Adrenal gland (tissue), 5 donors: ENCODE data around the gene IL1RAP.

Experiments
- POLR2A ChIP-seq, 2 donors: fragments of 450-650 bp; IDR thresholded peaks; one replicate each; pipeline ENCODE4 v1.6.1; 2017; ENCODE audit warnings: antibody characterized with exemption in 2 of 2, mild to moderate bottlenecking in 2 of 2, moderate library complexity in 1 of 2
- TF ChIP-seq, protein P1 (sequence below), 6 experiments: fragments of 450-650 bp in 4 of 6; fragments of 200-600 bp in 2 of 6; sonication (generic) in 1 of 6; IDR thresholded peaks; 1 replicate in 5 of 6; 2 replicates in 1 of 6; pipeline versions ENCODE4 v1.5.1 to v1.8.0; 2016 to 2021; ENCODE audit warnings: antibody characterized with exemption in 6 of 6, mild to moderate bottlenecking in 2 of 6, moderate library complexity in 1 of 6
- donor health status: DM: no; HTN: no; CAD: no.

DNA sequence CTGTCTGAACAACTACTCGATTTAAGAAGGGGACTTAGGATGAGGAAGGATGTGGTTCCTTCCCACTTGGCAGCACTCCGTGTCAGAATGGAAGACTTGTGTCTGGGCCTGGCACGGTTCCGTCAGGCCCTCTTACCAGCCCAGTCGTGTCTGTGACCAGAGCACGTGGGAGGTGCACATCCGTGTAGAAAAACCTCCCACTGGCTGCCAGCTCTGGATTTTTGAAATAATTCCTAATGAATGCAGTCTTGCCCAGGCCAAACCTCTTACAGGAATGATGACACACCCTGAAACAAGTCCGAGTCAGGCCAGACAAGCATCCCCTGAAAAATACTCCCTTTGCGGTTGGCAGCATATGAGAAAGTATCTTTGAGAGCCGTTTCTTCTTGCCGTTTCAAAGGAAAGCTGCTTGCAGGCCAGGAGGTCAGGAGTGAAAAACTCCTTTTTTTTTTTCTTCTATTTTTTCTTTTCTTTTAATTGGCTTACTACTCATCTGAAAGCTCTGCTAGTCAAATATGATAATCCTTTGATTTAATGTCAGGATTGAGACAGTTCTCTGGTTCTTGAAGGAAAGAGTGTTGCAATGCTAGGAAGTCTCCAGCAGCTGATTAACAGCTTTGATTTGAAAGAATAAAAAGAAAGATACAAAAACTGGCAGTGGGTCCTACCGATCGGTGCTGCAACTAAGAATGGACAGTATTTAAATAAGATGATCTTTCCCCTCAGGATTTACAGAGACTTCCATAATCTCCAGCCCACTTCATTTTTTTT is 19.8 kb downstream of the IL1RAP start:
- TF ChIP-seq, protein P1, sequence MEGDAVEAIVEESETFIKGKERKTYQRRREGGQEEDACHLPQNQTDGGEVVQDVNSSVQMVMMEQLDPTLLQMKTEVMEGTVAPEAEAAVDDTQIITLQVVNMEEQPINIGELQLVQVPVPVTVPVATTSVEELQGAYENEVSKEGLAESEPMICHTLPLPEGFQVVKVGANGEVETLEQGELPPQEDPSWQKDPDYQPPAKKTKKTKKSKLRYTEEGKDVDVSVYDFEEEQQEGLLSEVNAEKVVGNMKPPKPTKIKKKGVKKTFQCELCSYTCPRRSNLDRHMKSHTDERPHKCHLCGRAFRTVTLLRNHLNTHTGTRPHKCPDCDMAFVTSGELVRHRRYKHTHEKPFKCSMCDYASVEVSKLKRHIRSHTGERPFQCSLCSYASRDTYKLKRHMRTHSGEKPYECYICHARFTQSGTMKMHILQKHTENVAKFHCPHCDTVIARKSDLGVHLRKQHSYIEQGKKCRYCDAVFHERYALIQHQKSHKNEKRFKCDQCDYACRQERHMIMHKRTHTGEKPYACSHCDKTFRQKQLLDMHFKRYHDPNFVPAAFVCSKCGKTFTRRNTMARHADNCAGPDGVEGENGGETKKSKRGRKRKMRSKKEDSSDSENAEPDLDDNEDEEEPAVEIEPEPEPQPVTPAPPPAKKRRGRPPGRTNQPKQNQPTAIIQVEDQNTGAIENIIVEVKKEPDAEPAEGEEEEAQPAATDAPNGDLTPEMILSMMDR (IDR thresholded peaks at IDR 0.05), result no peak
- no peak for TF ChIP-seq POLR2A (IDR thresholded peaks at IDR 0.05)
